ENCODE results near the gene WDR17. TPM values are rescaled to one million over a fixed set of nuclear protein-coding genes. Genes with fewer than 3 reads are reported as not detected.

Gene WDR17
- total RNA-seq, 1 donor, result 0.36 TPM

GRCh38 chr4:176036585-176037205, 28.9 kb upstream of the WDR17 start:
- Histone ChIP-seq H3K4me3 (ENCODE audit: insufficient read depth, low read length) (no peak overlapping the region), H3K4me1 (ENCODE audit: insufficient read depth, low read length) (no peaks in the 10 kb centered on the region), H3K9me3 (ENCODE audit: low read depth, low read length) (no peaks in the 10 kb centered on the region), H3K27ac (ENCODE audit: low read depth, low read length) (no peak overlapping the region), H3K4me2 (ENCODE audit: insufficient read depth, low read length) (no peak overlapping the region), H4K20me1 (ENCODE audit: insufficient read depth, low read length) (no peaks in the 10 kb centered on the region), H2AFZ (ENCODE audit: low read length) (peak overlapping the region; percentile 31), H3K79me2 (ENCODE audit: insufficient read depth, low read length) (no peaks in the 10 kb centered on the region), H3K36me3 (ENCODE audit: insufficient read depth, low read length) (no peaks in the 10 kb centered on the region), H3K27me3 (ENCODE audit: insufficient read depth, low read length) (no peaks in the 10 kb centered on the region)
- no peak for TF ChIP-seq CTCF (IDR thresholded peaks at IDR 0.05; ENCODE audit: extremely low read depth, low read depth, low read length)
- DNase-seq (ENCODE audit: insufficient read length, low spot score, missing footprints), result no peak

- Histone ChIP-seq H2AFZ (ENCODE audit: low read length) (no peak overlapping the region), H4K20me1 (ENCODE audit: insufficient read depth, low read length) (no peaks in the 10 kb centered on the region), H3K27ac (ENCODE audit: low read depth, low read length) (no peak overlapping the region), H3K27me3 (ENCODE audit: insufficient read depth, low read length) (no peaks in the 10 kb centered on the region), H3K9me3 (ENCODE audit: low read depth, low read length) (no peaks in the 10 kb centered on the region), H3K4me2 (ENCODE audit: insufficient read depth, low read length) (no peak overlapping the region), H3K36me3 (ENCODE audit: insufficient read depth, low read length) (no peaks in the 10 kb centered on the region), H3K4me3 (ENCODE audit: insufficient read depth, low read length) (no peak overlapping the region), H3K4me1 (ENCODE audit: insufficient read depth, low read length) (no peaks in the 10 kb centered on the region), H3K79me2 (ENCODE audit: insufficient read depth, low read length) (no peaks in the 10 kb centered on the region)
- no peak for TF ChIP-seq CTCF (IDR thresholded peaks at IDR 0.05; ENCODE audit: extremely low read depth, low read depth, low read length)
- no peak for DNase-seq (ENCODE audit: insufficient read length, low spot score, missing footprints)
Measured at GRCh38 chr4:176038789-176039188, 26.9 kb upstream of the WDR17 start.

- H3K79me2 ChIP-seq (ENCODE audit: insufficient read depth, low read length), result no peaks in the 10 kb centered on the region
- H3K27me3 ChIP-seq (ENCODE audit: insufficient read depth, low read length), result no peaks in the 10 kb centered on the region
- TF ChIP-seq CTCF (IDR thresholded peaks at IDR 0.05; ENCODE audit: extremely low read depth, low read depth, low read length), result no peak
- H2AFZ ChIP-seq (ENCODE audit: low read length), result no peak overlapping the region
- no peaks in the 10 kb centered on the region for H4K20me1 ChIP-seq (ENCODE audit: insufficient read depth, low read length)
- no peak overlapping the region for H3K27ac ChIP-seq (ENCODE audit: low read depth, low read length)
- H3K9me3 ChIP-seq (ENCODE audit: low read depth, low read length), result no peaks in the 10 kb centered on the region
- no peaks in the 10 kb centered on the region for H3K4me1 ChIP-seq (ENCODE audit: insufficient read depth, low read length)
- H3K4me2 ChIP-seq (ENCODE audit: insufficient read depth, low read length), result no peak overlapping the region
- no peak overlapping the region for H3K4me3 ChIP-seq (ENCODE audit: insufficient read depth, low read length)
- no peak for DNase-seq (ENCODE audit: insufficient read length, low spot score, missing footprints)
- H3K36me3 ChIP-seq (ENCODE audit: insufficient read depth, low read length), result no peaks in the 10 kb centered on the region
Measured at GRCh38 chr4:176042195-176042594, 23.4 kb upstream of the WDR17 start.

GRCh38 chr4:176043838-176044588, 21.6 kb upstream of the WDR17 start:
- H3K4me2 ChIP-seq (ENCODE audit: insufficient read depth, low read length), result no peak overlapping the region
- no peak overlapping the region for H3K4me3 ChIP-seq (ENCODE audit: insufficient read depth, low read length)
- H3K79me2 ChIP-seq (ENCODE audit: insufficient read depth, low read length), result no peaks in the 10 kb centered on the region
- no peak overlapping the region for H3K27ac ChIP-seq (ENCODE audit: low read depth, low read length)
- no peaks in the 10 kb centered on the region for H4K20me1 ChIP-seq (ENCODE audit: insufficient read depth, low read length)
- TF ChIP-seq CTCF (IDR thresholded peaks at IDR 0.05; ENCODE audit: extremely low read depth, low read depth, low read length), result no peak
- no peak overlapping the region for H2AFZ ChIP-seq (ENCODE audit: low read length)
- no peaks in the 10 kb centered on the region for H3K4me1 ChIP-seq (ENCODE audit: insufficient read depth, low read length)
- no peaks in the 10 kb centered on the region for H3K36me3 ChIP-seq (ENCODE audit: insufficient read depth, low read length)
- DNase-seq (ENCODE audit: insufficient read length, low spot score, missing footprints), result no peak
- H3K27me3 ChIP-seq (ENCODE audit: insufficient read depth, low read length), result no peaks in the 10 kb centered on the region
- H3K9me3 ChIP-seq (ENCODE audit: low read depth, low read length), result no peaks in the 10 kb centered on the region

Data from osteoblast (primary cell).